ENCODE data around the gene STK10. TPM values are rescaled to one million over a fixed set of nuclear protein-coding genes. Genes with fewer than 3 reads are reported as not detected.

Gene STK10
- total and polyA plus RNA-seq, 2 experiments from 2014 or later, result 21.2 to 28.9 TPM

GRCh38 chr5:172089298-172090117 is 98.5 kb downstream of the STK10 start:
- Histone ChIP-seq H3K36me3 (ENCODE audit: low read depth) (peaks cover 12% of the 10 kb centered on the region; the same call in 1 of the 2 replicates), H3F3A (ENCODE audit: insufficient read depth) (no peaks in the 10 kb centered on the region), H2AFZ (no peak overlapping the region), H3K9me3 (ENCODE audit: low read depth) (no peaks in the 10 kb centered on the region), H3K27me3 (replicated peaks; ENCODE audit: insufficient read depth) (no peaks in the 10 kb centered on the region), H3K4me3 (no peak overlapping the region), H3K79me2 (ENCODE audit: insufficient read depth) (no peaks in the 10 kb centered on the region), H3K9ac (no peak overlapping the region), H3K4me1 (ENCODE audit: insufficient read depth) (no peaks in the 10 kb centered on the region), H3K9me2 (ENCODE audit: insufficient read depth) (no peaks in the 10 kb centered on the region), H3K27ac (no peak overlapping the region), H3K4me2 (ENCODE audit: unreplicated experiment) (no peak overlapping the region), H4K20me1 (ENCODE audit: insufficient read depth) (no peaks in the 10 kb centered on the region)
- DNase-seq, result no peak
- TF ChIP-seq EZH2phosphoT487 (IDR thresholded peaks at IDR 0.05; ENCODE audit: insufficient read depth, low read depth) (no peak), EZH2 (IDR thresholded peaks at IDR 0.05; ENCODE audit: insufficient read depth, poor library complexity, severe bottlenecking) (no peak)
- in situ Hi-C loops (cut with MboI), result no loop called here
- WGBS, 2 experiments (ENCODE audit: low coverage in 1 of 2, low lambda C conversion rate in 2 of 2, missing lambda C conversion rate in 2 of 2), result 97 to 98% methylated on average over 6 to 7 of the region's 7 CpGs

DNA sequence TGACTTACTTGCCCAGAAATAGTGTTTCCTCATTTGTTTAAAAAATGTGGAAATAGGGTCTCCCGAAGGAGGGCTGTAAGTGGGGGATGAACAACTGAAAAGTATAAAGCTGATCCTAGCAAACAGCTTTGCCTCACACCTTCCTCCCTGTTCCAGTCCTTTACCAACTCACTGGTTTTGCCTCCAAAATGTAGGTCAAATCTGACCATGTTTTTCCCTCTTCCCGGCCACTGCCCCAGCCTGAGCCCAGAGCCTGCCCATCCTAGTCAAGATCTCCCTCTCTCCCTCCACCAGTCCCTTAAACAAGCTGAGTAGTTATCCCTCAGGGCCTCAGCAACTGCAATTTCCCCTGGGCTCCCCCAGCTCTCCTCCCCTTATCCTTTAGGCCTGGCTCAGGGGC is 99.2 kb downstream of the STK10 start:
- TF ChIP-seq EZH2 (IDR thresholded peaks at IDR 0.05; ENCODE audit: insufficient read depth, poor library complexity, severe bottlenecking), result no peak
- TF ChIP-seq EZH2phosphoT487 (IDR thresholded peaks at IDR 0.05; ENCODE audit: insufficient read depth, low read depth), result no peak
- Histone ChIP-seq H3K4me2 (ENCODE audit: unreplicated experiment) (no peak overlapping the region), H3K9ac (no peak overlapping the region), H3K9me2 (ENCODE audit: insufficient read depth) (no peaks in the 10 kb centered on the region), H4K20me1 (ENCODE audit: insufficient read depth) (no peaks in the 10 kb centered on the region), H3K9me3 (ENCODE audit: low read depth) (no peaks in the 10 kb centered on the region), H3K27me3 (replicated peaks; ENCODE audit: insufficient read depth) (no peaks in the 10 kb centered on the region), H3K27ac (no peak overlapping the region), H3K4me3 (no peak overlapping the region), H3K36me3 (ENCODE audit: low read depth) (peaks cover 12% of the 10 kb centered on the region; the same call in 1 of the 2 replicates), H3K79me2 (ENCODE audit: insufficient read depth) (no peaks in the 10 kb centered on the region), H3K4me1 (ENCODE audit: insufficient read depth) (no peaks in the 10 kb centered on the region), H2AFZ (no peak overlapping the region), H3F3A (ENCODE audit: insufficient read depth) (no peaks in the 10 kb centered on the region)
- in situ Hi-C loops (cut with MboI), result no loop called here
- WGBS, 2 experiments (ENCODE audit: low coverage in 1 of 2, low lambda C conversion rate in 2 of 2, missing lambda C conversion rate in 2 of 2), result 100% methylated on average over 2 of the region's 2 CpGs
- DNase-seq, result no peak

DNA sequence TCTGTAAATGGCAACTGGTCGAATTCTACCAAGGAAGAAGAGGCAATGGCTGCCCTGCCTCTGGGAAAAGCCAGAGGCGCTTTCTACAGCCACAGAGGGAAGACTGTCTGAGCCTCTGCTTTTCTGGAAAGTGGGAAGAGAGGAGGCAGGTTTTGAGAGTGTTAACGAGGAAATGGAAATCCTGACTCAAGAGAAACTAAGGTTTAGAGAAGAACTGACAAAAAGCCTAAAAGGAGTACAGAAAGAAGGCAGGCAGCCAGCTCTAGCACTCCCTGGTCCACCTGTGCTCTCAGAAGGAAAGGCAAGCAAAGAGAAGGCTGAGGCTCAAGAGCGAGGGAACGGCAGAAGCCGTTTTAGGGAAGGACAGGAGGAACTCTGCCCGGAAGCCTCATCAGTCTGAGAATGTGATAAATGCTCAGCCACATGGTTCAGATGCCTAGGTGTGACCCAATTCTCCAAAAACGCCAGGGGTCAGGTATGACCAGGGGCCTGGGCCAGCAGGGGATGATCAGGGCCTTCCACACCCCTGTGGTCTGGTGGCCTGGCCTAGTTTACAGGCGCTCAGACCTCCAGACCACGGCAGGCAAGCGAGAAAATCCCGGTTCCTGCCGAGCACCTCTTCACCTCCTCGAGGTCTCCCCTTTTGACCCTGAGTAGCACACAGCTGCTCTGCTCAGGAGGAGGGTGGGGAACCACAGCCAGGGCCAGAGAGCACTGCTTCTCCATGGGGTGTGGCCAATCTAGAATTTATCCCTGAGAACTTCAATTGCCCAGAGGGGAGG is 101.6 kb downstream of the STK10 start:
- DNase-seq, result no peak
- no peaks in the 10 kb centered on the region for H3K4me1 ChIP-seq (ENCODE audit: insufficient read depth)
- no peaks in the 10 kb centered on the region for H3K79me2 ChIP-seq (ENCODE audit: insufficient read depth)
- H3K27me3 ChIP-seq (replicated peaks; ENCODE audit: insufficient read depth), result no peaks in the 10 kb centered on the region
- H3K9me3 ChIP-seq (ENCODE audit: low read depth), result no peaks in the 10 kb centered on the region
- no peaks in the 10 kb centered on the region for H3K36me3 ChIP-seq (ENCODE audit: low read depth)
- H4K20me1 ChIP-seq (ENCODE audit: insufficient read depth), result no peaks in the 10 kb centered on the region
- 77 to 81% methylated on average over 14 of the region's 14 CpGs for WGBS, 2 experiments (ENCODE audit: low coverage in 1 of 2, low lambda C conversion rate in 2 of 2, missing lambda C conversion rate in 2 of 2)
- H3F3A ChIP-seq (ENCODE audit: insufficient read depth), result no peaks in the 10 kb centered on the region
- no peak overlapping the region for H3K9ac ChIP-seq
- no peak for TF ChIP-seq EZH2 (IDR thresholded peaks at IDR 0.05; ENCODE audit: insufficient read depth, poor library complexity, severe bottlenecking)
- TF ChIP-seq EZH2phosphoT487 (IDR thresholded peaks at IDR 0.05; ENCODE audit: insufficient read depth, low read depth), result no peak
- no peak overlapping the region for H3K27ac ChIP-seq
- H3K4me2 ChIP-seq (ENCODE audit: unreplicated experiment), result no peak overlapping the region
- in situ Hi-C loops (cut with MboI), result no loop called here
- H3K4me3 ChIP-seq, result no peak overlapping the region
- no peak overlapping the region for H2AFZ ChIP-seq
- H3K9me2 ChIP-seq (ENCODE audit: insufficient read depth), result no peaks in the 10 kb centered on the region

GRCh38 chr5:172085738-172086137 is 102.3 kb downstream of the STK10 start:
- TF ChIP-seq EZH2 (IDR thresholded peaks at IDR 0.05; ENCODE audit: insufficient read depth, poor library complexity, severe bottlenecking), result no peak
- TF ChIP-seq EZH2phosphoT487 (IDR thresholded peaks at IDR 0.05; ENCODE audit: insufficient read depth, low read depth), result no peak
- in situ Hi-C loops (cut with MboI), result no loop called here

More at GRCh38 chr5:172085738-172086137, 102.3 kb downstream of the STK10 start:
- Histone ChIP-seq H3K4me2 (ENCODE audit: unreplicated experiment) (no peak overlapping the region), H4K20me1 (ENCODE audit: insufficient read depth) (no peaks in the 10 kb centered on the region), H3K4me3 (no peak overlapping the region), H3K36me3 (ENCODE audit: low read depth) (no peaks in the 10 kb centered on the region), H3K79me2 (ENCODE audit: insufficient read depth) (no peaks in the 10 kb centered on the region), H3K9me3 (ENCODE audit: low read depth) (no peaks in the 10 kb centered on the region), H3K27me3 (replicated peaks; ENCODE audit: insufficient read depth) (no peaks in the 10 kb centered on the region), H3K9me2 (ENCODE audit: insufficient read depth) (no peaks in the 10 kb centered on the region), H3K9ac (no peak overlapping the region), H2AFZ (no peak overlapping the region), H3K27ac (no peak overlapping the region), H3F3A (ENCODE audit: insufficient read depth) (no peaks in the 10 kb centered on the region), H3K4me1 (ENCODE audit: insufficient read depth) (no peaks in the 10 kb centered on the region)
- no peak for DNase-seq
- 97% methylated on average over 10 of the region's 10 CpGs for WGBS, 2 experiments (ENCODE audit: low coverage in 1 of 2, low lambda C conversion rate in 2 of 2, missing lambda C conversion rate in 2 of 2)
